DND-41 (cell line): ENCODE results near the gene HKDC1.

Experiments
- CTCF ChIP-seq: IDR thresholded peaks from 2 replicates; pipeline ENCODE4 v1.5.1; 2012; ENCODE audit warnings: borderline replicate concordance, low read length, moderate library complexity, mild to moderate bottlenecking; ENCODE audit not compliant: poor library complexity, severe bottlenecking; ENCODE audit errors: extremely low read depth
- EZH2 ChIP-seq: IDR thresholded peaks from 3 replicates; pipeline ENCODE4 v1.6.1; 2012; ENCODE audit warnings: borderline replicate concordance, low read depth, mild to moderate bottlenecking, moderate library complexity, low read length, inconsistent platforms; ENCODE audit not compliant: severe bottlenecking

DNA sequence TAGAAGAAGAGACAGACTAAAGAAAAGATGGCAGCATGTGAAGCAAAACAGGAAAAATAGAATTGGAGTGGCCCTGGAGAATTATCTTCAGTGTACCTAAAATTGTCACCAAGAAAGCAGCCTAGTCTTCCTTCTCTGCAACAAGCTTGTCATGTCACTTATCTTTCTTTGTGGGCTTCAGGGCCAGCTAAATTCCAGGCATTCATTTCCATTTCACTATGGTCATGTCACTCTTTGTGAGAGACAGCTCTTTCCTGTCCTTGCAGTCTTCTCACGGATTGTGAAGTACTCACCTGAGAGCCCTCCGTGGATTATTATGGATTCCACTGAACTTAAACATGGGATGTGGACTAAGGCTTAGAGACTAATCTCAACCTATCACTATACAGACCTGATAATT lies 9.0 kb upstream of the HKDC1 start:
- TF ChIP-seq CTCF: no peak
- TF ChIP-seq EZH2: no peak
